Measurements from ENCODE around the gene HDAC4.

The HDAC4 gene

GRCh38 chr2:239006622-239007285 lies 394.1 kb downstream of the HDAC4 start:
- DNase-seq, result no peak
- intact Hi-C loops (cut with DNase I), result no loop called here

GRCh38 chr2:239005586-239005985 lies 395.2 kb downstream of the HDAC4 start:
- intact Hi-C loops (cut with DNase I), result no loop called here

GRCh38 chr2:239004274-239005015 lies 396.4 kb downstream of the HDAC4 start:
- no peak for DNase-seq
- intact Hi-C loops (cut with DNase I), result no loop called here

More at GRCh38 chr2:239005586-239005985, 395.2 kb downstream of the HDAC4 start:
- DNase-seq, result no peak

GRCh38 chr2:239003624-239004273 lies 397.1 kb downstream of the HDAC4 start:
- DNase-seq, result peak in 1 of 42 donors; percentile 1
- intact Hi-C loops (cut with DNase I), result no loop called here

- DNase-seq, result peak in 1 of 42 donors; percentile 16
- intact Hi-C loops (cut with DNase I), result no loop called here
These were observed 397.7 kb downstream of the HDAC4 start for GRCh38 chr2:239002954-239003623.

GRCh38 chr2:239002591-239002953 lies 398.2 kb downstream of the HDAC4 start:
- DNase-seq, result peak in 2 of 42 donors; percentile 2 to 10

GRCh38 chr2:239001794-239002193 lies 399.0 kb downstream of the HDAC4 start:
- DNase-seq, result peak in 3 of 42 donors; percentile 1 to 26 (median 9)
- intact Hi-C loops (cut with DNase I), result no loop called here

More at GRCh38 chr2:239002591-239002953, 398.2 kb downstream of the HDAC4 start:
- intact Hi-C loops (cut with DNase I), result no loop called here

GRCh38 chr2:239000500-239001073 lies 400.2 kb downstream of the HDAC4 start:
- intact Hi-C loops (cut with DNase I), result no loop called here
- peak in 3 of 42 donors; percentile 4 to 30 (median 11) for DNase-seq

- intact Hi-C loops (cut with DNase I), result no loop called here
- peak in 1 of 42 donors; percentile 2 for DNase-seq
These were observed 400.7 kb downstream of the HDAC4 start for GRCh38 chr2:239000089-239000488.

- DNase-seq, result peak in 1 of 42 donors; percentile 39
- intact Hi-C loops (cut with DNase I), result no loop called here
These were observed 401.5 kb downstream of the HDAC4 start for GRCh38 chr2:238999291-238999741.

- no peak for DNase-seq
These were observed 402.0 kb downstream of the HDAC4 start for GRCh38 chr2:238998801-238999200.

More at GRCh38 chr2:238998801-238999200, 402.0 kb downstream of the HDAC4 start:
- intact Hi-C loops (cut with DNase I), result no loop called here

Measured in head of caudate nucleus (tissue), 42 donors.